DMS53 treated with DMSO at 0.1 percent for 48 hours (cell line): ENCODE data around the gene FAXC.
A peak's percentile ranks its signal among the peaks of the same experiment; 100 is the strongest.
"Not testable (repeated sequence)": the region's sequence is repeated elsewhere in the genome, so short reads cannot be mapped to it uniquely, and the experiment has no call there.

Experiments used
- DNase-seq: peaks from one replicate; lab custom pipeline; 2025; ENCODE audit not compliant: unreplicated experiment; lab: John Stamatoyannopoulos, UW

The FAXC gene

GRCh38 chr6:99287523-99287922 lies 62.0 kb downstream of the FAXC start:
- no peak for DNase-seq

DNA sequence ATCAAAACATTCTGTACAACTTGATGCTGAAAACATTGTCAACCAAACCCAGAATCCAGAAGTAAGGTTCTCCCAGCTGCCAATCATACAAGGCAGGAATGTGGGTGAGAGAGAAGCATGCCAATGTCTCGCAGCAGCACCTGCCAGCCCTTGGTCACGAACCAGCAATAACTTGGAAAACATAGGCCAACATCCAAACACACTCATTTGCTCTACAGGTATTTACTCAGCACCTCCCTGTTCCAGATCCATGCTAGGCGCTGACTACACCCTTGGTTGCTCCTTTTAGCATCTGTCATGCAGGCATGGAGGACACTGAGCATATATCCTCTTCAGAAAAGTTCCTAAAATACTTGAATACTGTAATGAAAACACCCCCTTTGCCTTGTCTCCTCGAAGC lies 63.6 kb downstream of the FAXC start:
- no peak for DNase-seq

GRCh38 chr6:99282479-99283062 lies 66.9 kb downstream of the FAXC start:
- DNase-seq, result peak; percentile 1

GRCh38 chr6:99276747-99277146 lies 72.7 kb downstream of the FAXC start:
- DNase-seq, result no peak

GRCh38 chr6:99270826-99271225 lies 78.6 kb downstream of the FAXC start:
- no peak for DNase-seq

DNA sequence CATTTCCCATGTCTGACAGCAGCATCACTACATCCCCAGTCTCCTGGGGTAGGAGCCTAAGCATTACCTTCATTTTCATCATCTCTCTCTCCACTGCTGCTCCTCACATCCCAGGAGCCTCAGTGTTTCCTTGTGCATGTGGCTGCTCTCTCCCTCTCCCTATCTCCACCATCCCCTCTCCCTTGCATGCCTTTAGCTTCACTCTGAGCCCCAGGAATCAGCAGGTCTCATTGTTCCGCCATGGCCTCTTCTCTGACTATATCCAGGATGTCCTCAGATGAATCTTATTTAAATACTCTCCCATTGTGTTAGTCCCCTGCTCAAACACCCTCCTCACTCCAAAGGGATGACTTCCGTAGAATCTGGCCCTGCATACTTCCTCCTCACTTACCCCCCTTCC lies 79.4 kb downstream of the FAXC start:
- DNase-seq, result no peak

- no peak for DNase-seq
Measured at GRCh38 chr6:99269207-99269606, 80.3 kb downstream of the FAXC start.

DNA sequence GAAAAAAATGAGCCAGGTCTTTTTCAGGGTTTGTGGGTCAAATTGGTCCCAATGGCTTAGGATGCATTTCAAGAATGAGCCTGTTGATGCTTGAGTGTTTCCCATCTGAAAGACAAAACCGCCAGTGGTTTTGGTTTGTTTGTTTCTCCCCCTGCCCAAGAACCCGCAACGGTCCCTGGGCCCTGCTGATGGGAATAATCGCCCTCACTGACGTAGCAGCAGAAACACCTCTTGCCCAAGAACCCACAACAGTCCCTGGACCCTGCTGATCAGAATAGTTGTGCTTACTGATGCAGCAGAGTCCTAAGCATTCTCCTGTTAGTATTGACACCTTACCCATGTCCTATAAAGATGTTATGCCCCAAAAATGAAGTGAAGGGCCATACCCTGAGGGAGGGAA lies 82.5 kb downstream of the FAXC start:
- not testable (repeated sequence) for DNase-seq

GRCh38 chr6:99265447-99265846 lies 84.0 kb downstream of the FAXC start:
- DNase-seq, result not testable (repeated sequence)

DNA sequence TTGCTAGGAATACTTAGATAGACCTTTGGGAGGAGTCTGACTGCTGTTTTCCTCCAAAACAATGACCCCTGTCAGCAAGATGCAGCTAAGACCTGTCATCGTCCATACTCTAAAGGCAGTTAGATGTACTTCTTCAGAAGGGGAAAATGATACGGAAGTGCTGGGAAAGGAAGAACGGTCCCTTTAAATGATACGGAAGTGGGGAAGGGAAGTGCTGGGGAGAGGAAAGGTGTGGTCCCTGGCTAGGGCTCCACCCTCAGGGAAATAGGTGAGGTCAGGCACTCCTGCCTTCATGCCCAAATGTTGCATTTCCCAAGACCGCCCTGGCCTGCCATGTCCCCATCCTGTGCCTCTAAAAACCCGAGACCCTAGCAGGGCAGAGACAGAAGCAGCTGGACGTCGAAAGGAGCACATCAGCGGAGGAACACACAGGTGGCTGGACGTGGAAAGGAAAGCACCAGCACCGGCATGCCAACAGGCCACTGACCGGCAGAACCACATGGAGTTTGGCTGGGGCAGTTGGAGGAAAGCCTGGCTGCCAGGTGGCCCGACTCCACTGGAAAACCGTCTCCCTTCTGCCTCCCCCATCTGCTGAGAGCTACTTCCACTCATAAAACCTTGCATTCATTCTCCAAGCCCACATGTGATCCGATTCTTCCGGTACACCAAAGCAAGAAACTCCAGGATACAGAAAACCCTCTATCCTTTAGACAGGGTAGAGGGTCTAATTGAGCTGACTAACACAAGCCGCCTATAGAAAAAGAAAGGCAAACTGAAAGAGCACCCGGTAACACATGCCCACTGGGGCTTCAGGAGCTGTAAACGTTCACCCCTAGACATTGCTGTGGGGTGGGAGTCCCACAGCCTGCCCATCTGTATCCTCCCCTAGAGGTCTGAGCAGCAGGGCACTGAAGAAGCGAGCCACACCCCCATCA lies 94.6 kb downstream of the FAXC start:
- no peak for DNase-seq

- DNase-seq, result no peak
Measured at GRCh38 chr6:99253271-99253670, 96.2 kb downstream of the FAXC start.

DNA sequence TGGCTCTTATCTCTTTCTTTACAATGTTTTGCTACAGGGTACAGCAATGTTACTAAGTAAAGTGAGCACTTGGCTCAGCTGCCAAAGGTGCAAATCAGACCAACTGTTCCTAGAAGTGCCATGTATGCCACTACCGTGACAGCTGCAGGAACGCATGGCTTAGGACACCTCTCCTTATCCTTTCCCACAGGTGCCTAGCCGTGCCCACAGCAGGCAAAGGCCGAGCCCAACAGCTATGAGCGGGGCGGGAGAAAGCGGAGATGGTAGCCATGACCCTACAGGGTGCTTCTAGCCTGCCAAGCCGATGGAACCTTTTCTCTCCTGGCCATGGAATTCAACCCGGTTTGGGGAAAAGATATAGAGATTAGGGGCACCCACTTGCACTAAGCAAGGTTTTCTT lies 97.1 kb downstream of the FAXC start:
- no peak for DNase-seq

GRCh38 chr6:99250476-99250875 lies 99.0 kb downstream of the FAXC start:
- DNase-seq, result no peak

GRCh38 chr6:99246602-99247001 lies 102.9 kb downstream of the FAXC start:
- no peak for DNase-seq

DNA sequence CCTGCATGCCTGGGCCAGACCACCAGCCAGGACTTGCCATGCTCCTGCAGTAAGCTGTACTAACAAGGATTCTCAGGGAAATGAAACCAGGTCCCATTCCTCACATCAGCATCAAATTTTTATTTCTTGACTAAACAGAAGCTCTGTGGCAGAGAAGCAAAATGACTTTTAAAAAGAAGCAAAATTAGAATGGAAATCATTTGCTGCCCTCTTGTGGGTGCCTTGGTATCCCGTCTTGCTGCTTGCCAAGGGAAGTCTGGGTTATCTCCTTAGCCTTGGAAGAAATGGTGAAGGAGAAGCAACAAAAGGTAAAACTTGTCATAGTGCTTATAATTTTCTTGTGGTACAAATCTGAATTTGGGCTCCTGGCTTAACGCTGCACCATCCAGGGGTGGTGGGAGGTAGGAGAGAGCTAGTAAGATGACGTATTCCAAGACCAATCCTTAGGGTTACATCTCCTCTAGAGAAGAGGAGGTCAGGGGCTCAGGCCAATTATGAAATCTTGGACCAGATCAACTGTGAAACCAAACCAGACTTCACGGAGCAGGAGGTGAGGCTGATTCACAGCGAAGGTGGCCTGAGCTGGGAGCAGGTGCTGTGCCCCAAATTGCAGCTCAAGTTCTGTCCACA lies 107.5 kb downstream of the FAXC start:
- peak; percentile 14 for DNase-seq

DNA sequence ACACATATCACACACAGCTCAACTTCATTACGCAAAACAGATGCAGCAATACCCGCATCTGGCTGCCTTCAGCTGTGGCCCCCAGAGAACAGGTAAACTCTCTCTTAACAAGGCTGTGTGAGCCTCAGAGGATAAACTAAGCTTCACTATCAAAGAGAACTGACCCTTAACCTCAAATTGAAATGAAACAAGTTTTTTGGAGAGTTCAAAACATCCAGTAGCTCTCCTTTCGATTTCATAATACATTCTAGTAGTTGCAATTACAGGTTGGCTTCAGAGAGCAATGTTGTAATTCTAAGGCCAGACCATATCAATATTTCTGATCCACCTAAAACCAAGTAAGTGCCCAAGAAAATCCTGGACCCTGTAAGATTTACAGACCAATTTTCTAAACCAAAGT lies 113.5 kb downstream of the FAXC start:
- no peak for DNase-seq

DNA sequence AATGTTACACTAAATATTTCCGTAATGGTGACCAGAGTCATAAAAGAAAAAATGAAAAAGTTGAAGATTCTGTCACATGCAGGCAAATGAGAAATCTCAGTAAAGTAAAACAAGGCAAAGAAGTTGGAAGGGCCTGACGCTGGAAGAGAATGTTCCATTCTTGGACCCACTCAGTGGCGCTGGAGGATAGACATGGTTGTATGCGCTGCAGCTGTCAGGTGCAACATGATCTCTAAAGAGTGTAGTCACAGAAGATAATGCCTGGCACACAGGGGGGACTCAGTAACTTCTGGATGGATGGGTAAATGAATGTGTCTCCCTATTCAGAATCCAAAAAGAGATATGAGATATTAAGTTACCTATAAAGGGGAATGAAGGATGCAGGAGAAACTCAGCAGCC lies 116.3 kb downstream of the FAXC start:
- no peak for DNase-seq

DNA sequence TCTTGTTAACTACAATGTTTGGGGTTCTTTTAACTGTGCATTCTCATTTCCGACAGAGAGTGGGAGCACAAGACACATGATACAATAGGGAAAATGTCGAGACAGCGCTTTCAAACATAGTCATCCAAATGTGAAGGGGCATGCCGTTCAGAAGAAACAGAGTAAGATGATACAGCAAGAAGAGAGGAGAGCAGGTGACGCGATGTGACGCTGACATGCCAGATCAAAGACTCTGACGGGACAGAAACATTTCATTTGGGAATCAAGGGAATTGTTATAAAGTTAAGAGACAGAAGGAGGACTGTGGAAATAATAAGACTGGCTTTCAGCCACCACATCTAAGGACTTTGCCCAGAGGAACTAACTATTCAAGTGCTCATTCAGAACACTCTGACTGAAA lies 117.4 kb downstream of the FAXC start:
- DNase-seq, result no peak

DNA sequence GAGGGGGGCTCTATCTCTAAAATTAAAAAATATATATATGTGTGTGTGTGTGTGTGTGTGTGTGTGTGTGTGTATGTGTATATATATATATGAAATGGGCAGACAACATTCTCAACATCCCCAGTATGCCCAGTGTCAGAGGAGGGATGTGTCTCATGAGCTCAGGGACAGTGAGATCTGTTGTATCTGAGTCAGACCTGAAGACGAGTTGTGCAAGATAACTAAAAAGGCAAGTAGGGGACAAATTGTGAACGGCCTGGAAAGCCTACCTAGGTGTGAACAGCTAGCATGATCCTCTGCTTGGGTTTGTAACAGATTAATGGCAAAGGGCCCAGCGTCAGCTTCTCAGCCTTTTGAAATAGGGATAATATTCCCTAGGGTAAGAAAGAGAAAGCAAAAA lies 124.3 kb downstream of the FAXC start:
- no peak for DNase-seq
